PC-9 (cell line): ENCODE data around the gene UBASH3A.

Source experiments
- EZH2 ChIP-seq: fragments of 200-600 bp; sonication (generic); IDR thresholded peaks from 2 replicates; pipeline ENCODE4 v1.8.0; 2017; ENCODE audit warnings: antibody characterized with exemption, low read depth
- TF ChIP-seq, protein P1 (sequence below): fragments of 200-600 bp; sonication (generic); conservative IDR thresholded peaks from 2 replicates; pipeline ENCODE4 v1.6.1; 2017; ENCODE audit warnings: mixed run types, antibody characterized with exemption, mild to moderate bottlenecking, moderate library complexity

DNA sequence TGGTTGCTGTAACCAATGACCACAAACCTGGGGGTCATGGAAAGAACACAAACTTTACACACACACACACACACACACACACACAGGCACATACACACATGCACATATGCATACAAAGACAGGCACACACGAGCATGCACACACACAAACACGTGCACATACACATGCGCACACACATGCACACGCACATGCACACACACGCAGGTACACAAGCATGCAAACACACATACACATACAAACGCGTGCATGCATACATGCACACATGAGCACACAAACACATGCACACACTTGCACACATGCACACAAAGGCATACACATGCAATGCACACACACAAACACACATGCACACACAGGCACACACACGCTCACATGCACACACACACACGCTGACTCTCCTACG, 44.0 kb downstream of the UBASH3A start:
- TF ChIP-seq, protein P1, sequence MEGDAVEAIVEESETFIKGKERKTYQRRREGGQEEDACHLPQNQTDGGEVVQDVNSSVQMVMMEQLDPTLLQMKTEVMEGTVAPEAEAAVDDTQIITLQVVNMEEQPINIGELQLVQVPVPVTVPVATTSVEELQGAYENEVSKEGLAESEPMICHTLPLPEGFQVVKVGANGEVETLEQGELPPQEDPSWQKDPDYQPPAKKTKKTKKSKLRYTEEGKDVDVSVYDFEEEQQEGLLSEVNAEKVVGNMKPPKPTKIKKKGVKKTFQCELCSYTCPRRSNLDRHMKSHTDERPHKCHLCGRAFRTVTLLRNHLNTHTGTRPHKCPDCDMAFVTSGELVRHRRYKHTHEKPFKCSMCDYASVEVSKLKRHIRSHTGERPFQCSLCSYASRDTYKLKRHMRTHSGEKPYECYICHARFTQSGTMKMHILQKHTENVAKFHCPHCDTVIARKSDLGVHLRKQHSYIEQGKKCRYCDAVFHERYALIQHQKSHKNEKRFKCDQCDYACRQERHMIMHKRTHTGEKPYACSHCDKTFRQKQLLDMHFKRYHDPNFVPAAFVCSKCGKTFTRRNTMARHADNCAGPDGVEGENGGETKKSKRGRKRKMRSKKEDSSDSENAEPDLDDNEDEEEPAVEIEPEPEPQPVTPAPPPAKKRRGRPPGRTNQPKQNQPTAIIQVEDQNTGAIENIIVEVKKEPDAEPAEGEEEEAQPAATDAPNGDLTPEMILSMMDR: no peak
- TF ChIP-seq EZH2: no peak
